ENCODE data around the gene EDDM13.

The EDDM13 gene

DNA sequence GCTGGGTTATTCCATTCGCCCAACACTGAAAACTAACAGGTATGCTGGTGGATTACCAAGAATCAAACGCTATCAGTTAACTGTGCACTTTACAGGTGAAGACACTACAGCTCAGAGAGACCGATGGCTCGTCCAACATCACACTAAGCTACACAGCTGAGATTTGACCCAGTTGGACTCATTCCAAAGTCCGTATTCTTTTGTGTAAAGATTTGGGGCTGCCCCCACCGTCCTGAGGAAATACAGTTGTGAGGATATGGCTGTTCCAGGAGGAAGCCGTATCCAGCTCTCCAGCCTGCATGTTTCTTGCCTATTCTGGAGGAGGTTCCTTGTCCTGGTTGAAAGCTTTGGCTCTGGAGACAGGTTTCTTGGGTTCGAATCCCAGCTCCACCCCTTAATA, 37.9 kb downstream of the EDDM13 start:
- Histone ChIP-seq H3K4me2 (ENCODE audit: low read length) (no peak overlapping the region), H3K36me3 (ENCODE audit: control insufficient read depth, low read length) (peaks cover 12% of the 10 kb centered on the region), H3K27ac (ENCODE audit: low read depth, low read length) (no peak overlapping the region), H4K20me1 (ENCODE audit: control insufficient read depth, insufficient read depth, low read depth, low read length) (no peaks in the 10 kb centered on the region), H3K4me3 (ENCODE audit: low read length) (no peak overlapping the region), H3K4me1 (ENCODE audit: control insufficient read depth, low read length) (peaks cover 10% of the 10 kb centered on the region), H3K79me2 (ENCODE audit: control insufficient read depth, low read length) (peaks cover 6% of the 10 kb centered on the region), H3K27me3 (ENCODE audit: control insufficient read depth, low read length) (no peaks in the 10 kb centered on the region), H3K9me2 (replicated peaks; ENCODE audit: control insufficient read depth, low read length) (no peaks in the 10 kb centered on the region), H3F3A (ENCODE audit: control insufficient read depth, insufficient read depth) (no peaks in the 10 kb centered on the region), H3K9me3 (ENCODE audit: control insufficient read depth, insufficient read depth, low read length) (no peaks in the 10 kb centered on the region)
- TF ChIP-seq, protein P1, sequence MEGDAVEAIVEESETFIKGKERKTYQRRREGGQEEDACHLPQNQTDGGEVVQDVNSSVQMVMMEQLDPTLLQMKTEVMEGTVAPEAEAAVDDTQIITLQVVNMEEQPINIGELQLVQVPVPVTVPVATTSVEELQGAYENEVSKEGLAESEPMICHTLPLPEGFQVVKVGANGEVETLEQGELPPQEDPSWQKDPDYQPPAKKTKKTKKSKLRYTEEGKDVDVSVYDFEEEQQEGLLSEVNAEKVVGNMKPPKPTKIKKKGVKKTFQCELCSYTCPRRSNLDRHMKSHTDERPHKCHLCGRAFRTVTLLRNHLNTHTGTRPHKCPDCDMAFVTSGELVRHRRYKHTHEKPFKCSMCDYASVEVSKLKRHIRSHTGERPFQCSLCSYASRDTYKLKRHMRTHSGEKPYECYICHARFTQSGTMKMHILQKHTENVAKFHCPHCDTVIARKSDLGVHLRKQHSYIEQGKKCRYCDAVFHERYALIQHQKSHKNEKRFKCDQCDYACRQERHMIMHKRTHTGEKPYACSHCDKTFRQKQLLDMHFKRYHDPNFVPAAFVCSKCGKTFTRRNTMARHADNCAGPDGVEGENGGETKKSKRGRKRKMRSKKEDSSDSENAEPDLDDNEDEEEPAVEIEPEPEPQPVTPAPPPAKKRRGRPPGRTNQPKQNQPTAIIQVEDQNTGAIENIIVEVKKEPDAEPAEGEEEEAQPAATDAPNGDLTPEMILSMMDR (IDR thresholded peaks at IDR 0.05; ENCODE audit: low read depth, low read length, poor library complexity, severe bottlenecking) = no peak
- TF ChIP-seq EZH2phosphoT487 (IDR thresholded peaks at IDR 0.05; ENCODE audit: borderline replicate concordance, low read length) = no peak

DNA sequence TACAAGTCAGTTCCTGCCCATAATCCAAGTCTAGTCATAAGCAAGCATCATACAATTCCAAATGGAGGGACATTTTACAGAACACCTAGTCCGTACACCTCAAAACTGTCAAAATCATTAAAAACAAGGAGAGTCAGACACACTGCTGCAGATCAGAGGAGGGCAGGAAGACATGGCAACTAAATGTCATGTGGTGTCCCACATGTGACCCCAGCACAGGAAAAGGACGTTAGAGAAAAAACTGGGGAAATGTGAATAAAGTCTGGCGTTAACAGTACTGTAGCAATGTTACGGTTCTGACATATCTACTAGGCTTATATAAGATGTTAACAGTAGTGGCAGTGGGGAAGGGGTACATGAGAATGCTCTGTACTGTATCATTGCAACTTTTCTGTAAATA, 39.8 kb downstream of the EDDM13 start:
- H3K27me3 ChIP-seq (ENCODE audit: control insufficient read depth, low read length) = no peaks in the 10 kb centered on the region
- peaks cover 16% of the 10 kb centered on the region for H3K4me1 ChIP-seq (ENCODE audit: control insufficient read depth, low read length)
- H3K36me3 ChIP-seq (ENCODE audit: control insufficient read depth, low read length) = peaks cover 12% of the 10 kb centered on the region
- H3K9me2 ChIP-seq (replicated peaks; ENCODE audit: control insufficient read depth, low read length) = no peaks in the 10 kb centered on the region
- H3K9me3 ChIP-seq (ENCODE audit: control insufficient read depth, insufficient read depth, low read length) = no peaks in the 10 kb centered on the region
- H4K20me1 ChIP-seq (ENCODE audit: control insufficient read depth, insufficient read depth, low read depth, low read length) = no peaks in the 10 kb centered on the region
- H3K4me3 ChIP-seq (ENCODE audit: low read length) = no peak overlapping the region
- H3F3A ChIP-seq (ENCODE audit: control insufficient read depth, insufficient read depth) = no peaks in the 10 kb centered on the region
- no peak overlapping the region for H3K27ac ChIP-seq (ENCODE audit: low read depth, low read length)
- H3K79me2 ChIP-seq (ENCODE audit: control insufficient read depth, low read length) = peaks cover 6% of the 10 kb centered on the region
- TF ChIP-seq EZH2phosphoT487 (IDR thresholded peaks at IDR 0.05; ENCODE audit: borderline replicate concordance, low read length) = no peak
- TF ChIP-seq, protein P1 (IDR thresholded peaks at IDR 0.05; ENCODE audit: low read depth, low read length, poor library complexity, severe bottlenecking) = no peak
- H3K4me2 ChIP-seq (ENCODE audit: low read length) = no peak overlapping the region

DNA sequence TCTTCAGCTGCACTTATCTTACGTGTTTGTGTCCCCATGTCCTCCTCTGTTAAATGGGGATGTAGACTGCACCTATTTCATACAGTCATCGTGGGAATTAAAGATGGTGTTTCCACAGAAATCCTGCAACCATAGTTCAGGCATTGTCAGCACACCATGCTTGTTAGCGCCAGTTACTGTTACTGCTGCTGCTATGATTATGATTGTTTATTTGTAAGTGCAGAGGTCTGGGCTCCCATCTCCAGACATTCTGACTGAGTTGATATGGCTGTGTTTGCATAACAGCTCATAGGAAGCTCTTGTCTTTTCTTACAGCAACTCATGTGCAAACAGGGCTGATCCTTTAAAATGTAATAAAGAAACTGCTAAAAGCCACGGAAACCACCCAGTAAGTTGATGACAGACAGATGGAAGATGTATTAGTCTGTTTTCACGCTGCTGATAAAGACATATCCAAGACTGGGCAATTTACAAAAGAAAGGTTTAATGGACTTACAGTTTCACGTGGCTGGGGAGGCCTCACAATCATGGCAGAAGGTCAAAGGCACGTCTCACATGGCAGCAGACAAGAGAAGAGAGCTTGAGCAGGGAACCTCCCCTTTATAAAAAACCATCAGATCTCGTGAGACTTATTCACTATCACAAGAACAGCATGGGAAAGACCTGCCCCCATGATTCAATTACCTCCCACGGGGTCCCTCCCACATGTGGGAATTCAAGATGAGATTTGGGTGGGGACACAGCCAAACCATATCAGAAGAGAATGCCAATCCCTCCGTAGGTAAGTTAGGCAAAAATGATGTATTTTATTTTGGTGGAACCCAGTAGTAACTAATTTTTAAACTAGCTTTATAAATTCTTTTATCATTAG, 40.5 kb downstream of the EDDM13 start:
- Histone ChIP-seq H3K4me1 (ENCODE audit: control insufficient read depth, low read length) (peaks cover 16% of the 10 kb centered on the region), H3K27ac (ENCODE audit: low read depth, low read length) (no peak overlapping the region), H3K4me3 (ENCODE audit: low read length) (peak overlapping the region; percentile 93), H3F3A (ENCODE audit: control insufficient read depth, insufficient read depth) (no peaks in the 10 kb centered on the region), H3K9me2 (replicated peaks; ENCODE audit: control insufficient read depth, low read length) (no peaks in the 10 kb centered on the region), H3K9me3 (ENCODE audit: control insufficient read depth, insufficient read depth, low read length) (no peaks in the 10 kb centered on the region), H4K20me1 (ENCODE audit: control insufficient read depth, insufficient read depth, low read depth, low read length) (no peaks in the 10 kb centered on the region), H3K27me3 (ENCODE audit: control insufficient read depth, low read length) (no peaks in the 10 kb centered on the region), H3K4me2 (ENCODE audit: low read length) (peak overlapping the region; percentile 93), H3K79me2 (ENCODE audit: control insufficient read depth, low read length) (peaks cover 6% of the 10 kb centered on the region), H3K36me3 (ENCODE audit: control insufficient read depth, low read length) (peaks cover 12% of the 10 kb centered on the region)
- no peak for TF ChIP-seq EZH2phosphoT487 (IDR thresholded peaks at IDR 0.05; ENCODE audit: borderline replicate concordance, low read length)
- TF ChIP-seq, protein P1 (IDR thresholded peaks at IDR 0.05; ENCODE audit: low read depth, low read length, poor library complexity, severe bottlenecking) = no peak

Data from DOHH2 (cell line).